H1 (cell line): ENCODE results near the gene RBMS1. TPM values are rescaled to one million over a fixed set of nuclear protein-coding genes. Genes with fewer than 3 reads are reported as not detected.

Experiments
- CTCF ChIA-PET: fragments of 300-600 bp; sonication (Branson Sonifier 250); formaldehyde crosslinking; loops from one replicate; lab custom pipeline; 2021; ENCODE audit not compliant: partially characterized antibody; lab: Charles Lee
- POLR2A ChIA-PET: fragments of 300-600 bp; sonication (Branson Sonifier 250); formaldehyde crosslinking; loops from one replicate; lab custom pipeline; 2021; ENCODE audit warnings: inconsistent platforms; ENCODE audit not compliant: partially characterized antibody; lab: Charles Lee
- DNase-seq, 2 experiments: peaks; one replicate each; pipeline versions ENCODE4 v3.0.0 to v3.0.0-alpha.2; 2010 to 2022; ENCODE audit warnings: low spot score in 2 of 2, low read depth in 1 of 2, mixed read lengths in 1 of 2
- FAIRE-seq: peaks from 2 replicates; lab custom pipeline; 2011; peaks lifted over from hg19 to GRCh38; lab: Jason Lieb, UNC
- H2AFZ ChIP-seq: 2 replicates; pipeline ENCODE4 v1.8.1; 2012; ENCODE audit warnings: low read length, inconsistent platforms
- H2AK5ac ChIP-seq: 2 replicates; pipeline ENCODE4 v1.6.1; 2013; ENCODE audit warnings: low read depth, low read length
- H2BK120ac ChIP-seq: replicated peaks from 2 replicates; pipeline ENCODE3; 2013; ENCODE audit warnings: low read depth, low read length, inconsistent platforms
- H2BK12ac ChIP-seq: 2 replicates; pipeline ENCODE4 v1.6.1; 2013; ENCODE audit warnings: low read depth, low read length
- H2BK15ac ChIP-seq: 2 replicates; pipeline ENCODE4 v1.6.1; 2013; ENCODE audit warnings: low read length
- H2BK20ac ChIP-seq: 2 replicates; pipeline ENCODE4 v1.6.1; 2013; ENCODE audit warnings: low read length
- H2BK5ac ChIP-seq: 2 replicates; pipeline ENCODE4 v1.6.1; 2013; ENCODE audit warnings: low read depth, low read length
- H3K14ac ChIP-seq: 2 replicates; pipeline ENCODE4 v1.6.1; 2013; ENCODE audit warnings: inconsistent platforms; ENCODE audit not compliant: insufficient read length
- H3K18ac ChIP-seq: 2 replicates; pipeline ENCODE4 v1.6.1; 2013; ENCODE audit warnings: low read length; ENCODE audit errors: extremely low read depth
- H3K23ac ChIP-seq: 2 replicates; pipeline ENCODE4 v1.6.1; 2013; ENCODE audit warnings: inconsistent platforms; ENCODE audit not compliant: insufficient read length
- H3K23me2 ChIP-seq: 2 replicates; pipeline ENCODE4 v1.6.1; 2013; ENCODE audit warnings: low read depth, low read length
- H3K27ac ChIP-seq: 2 replicates; pipeline ENCODE4 v1.6.1; 2011; ENCODE audit warnings: low read depth, low read length, inconsistent platforms
- H3K27me3 ChIP-seq, 4 experiments: replicated peaks in 1 of 4; 1 replicate in 1 of 4; 2 replicates in 3 of 4; pipeline versions ENCODE4 v1.6.1 to v1.8.1; 2011 to 2013; ENCODE audit warnings: low read length in 3 of 4, mild to moderate bottlenecking in 3 of 4, inconsistent platforms in 2 of 4, mixed read lengths in 2 of 4, moderate library complexity in 1 of 4; ENCODE audit not compliant: control insufficient read depth in 3 of 4, insufficient read depth in 3 of 4; ENCODE audit errors: extremely low read depth in 1 of 4
- H3K36me3 ChIP-seq, 4 experiments: 2 replicates each; pipeline versions ENCODE4 v1.6.1 to v1.8.1; 2011 to 2013; ENCODE audit warnings: mild to moderate bottlenecking in 4 of 4, low read length in 3 of 4, moderate library complexity in 2 of 4, control low read depth in 1 of 4, inconsistent platforms in 1 of 4; ENCODE audit not compliant: insufficient read depth in 4 of 4, control insufficient read depth in 2 of 4
- H3K4ac ChIP-seq: replicated peaks from 2 replicates; pipeline ENCODE3; 2013; ENCODE audit warnings: low read length, low read depth, mixed read lengths, inconsistent platforms; ENCODE audit not compliant: insufficient read length
- H3K4me1 ChIP-seq, 4 experiments: replicated peaks in 1 of 4; 1 replicate in 1 of 4; 2 replicates in 3 of 4; pipeline versions ENCODE4 v1.6.1 to v1.8.1; 2011 to 2013; ENCODE audit warnings: low read length in 3 of 4, inconsistent platforms in 2 of 4, mixed read lengths in 1 of 4; ENCODE audit not compliant: insufficient read depth in 4 of 4, control insufficient read depth in 3 of 4
- H3K4me2 ChIP-seq, 2 experiments: 2 replicates each; pipeline versions ENCODE4 v1.6.1 to v1.8.1; 2011 to 2013; ENCODE audit warnings: low read depth in 2 of 2, low read length in 2 of 2, control low read depth in 1 of 2, inconsistent platforms in 1 of 2, mild to moderate bottlenecking in 1 of 2; ENCODE audit not compliant: insufficient read depth in 1 of 2
- H3K4me3 ChIP-seq, 4 experiments: fragments of 200-600, 300-600 bp in 1 of 4; sonication (generic), shearing (Covaris generic), sonication (Bioruptor Twin) in 1 of 4; 2 replicates each; pipeline versions ENCODE4 v1.5.1 to v1.8.1; 2011 to 2016; ENCODE audit warnings: low read length in 4 of 4, low read depth in 3 of 4, control low read depth in 2 of 4, inconsistent platforms in 2 of 4, mild to moderate bottlenecking in 2 of 4, mixed read lengths in 1 of 4, moderate library complexity in 1 of 4; ENCODE audit not compliant: insufficient read depth in 2 of 4; ENCODE audit errors: extremely low read depth in 1 of 4
- H3K56ac ChIP-seq: replicated peaks from 2 replicates; pipeline ENCODE3; 2013; ENCODE audit warnings: low read depth, mild to moderate bottlenecking, mixed read lengths, low read length, inconsistent platforms; ENCODE audit not compliant: insufficient read length
- H3K79me1 ChIP-seq: 2 replicates; pipeline ENCODE4 v1.6.1; 2013; ENCODE audit warnings: low read depth, low read length, control low read depth
- H3K79me2 ChIP-seq, 2 experiments: 2 replicates each; pipeline versions ENCODE4 v1.6.1 to v1.8.1; 2012 to 2013; ENCODE audit warnings: low read length in 2 of 2, mild to moderate bottlenecking in 2 of 2, inconsistent platforms in 1 of 2; ENCODE audit not compliant: insufficient read depth in 2 of 2, control insufficient read depth in 1 of 2
- H3K9ac ChIP-seq, 4 experiments: replicated peaks in 1 of 4; 1 replicate in 1 of 4; 2 replicates in 3 of 4; pipeline versions ENCODE4 v1.6.1 to v1.8.1; 2011 to 2013; ENCODE audit warnings: low read depth in 3 of 4, low read length in 3 of 4, control low read depth in 2 of 4, mild to moderate bottlenecking in 2 of 4, moderate library complexity in 2 of 4, inconsistent platforms in 1 of 4; ENCODE audit errors: extremely low read depth in 1 of 4
- H3K9me3 ChIP-seq, 2 experiments: 2 replicates each; pipeline versions ENCODE4 v1.6.1 to v1.8.1; 2012 to 2013; ENCODE audit warnings: mild to moderate bottlenecking in 2 of 2, moderate library complexity in 2 of 2, control low read depth in 1 of 2, inconsistent platforms in 1 of 2, low read depth in 1 of 2, low read length in 1 of 2, mixed read lengths in 1 of 2; ENCODE audit not compliant: insufficient read depth in 2 of 2
- H4K20me1 ChIP-seq, 2 experiments: replicated peaks in 1 of 2; 2 replicates each; pipeline versions ENCODE3 to v1.8.1; 2011 to 2013; ENCODE audit warnings: inconsistent platforms in 2 of 2, low read length in 2 of 2, mild to moderate bottlenecking in 1 of 2; ENCODE audit not compliant: insufficient read depth in 2 of 2, control insufficient read depth in 1 of 2
- H4K5ac ChIP-seq: 2 replicates; pipeline ENCODE4 v1.6.1; 2013; ENCODE audit warnings: low read length, low read depth, mixed read lengths, inconsistent platforms; ENCODE audit not compliant: insufficient read length
- H4K8ac ChIP-seq: 2 replicates; pipeline ENCODE4 v1.8.0; 2013; ENCODE audit warnings: mild to moderate bottlenecking, moderate library complexity, low read length, inconsistent platforms; ENCODE audit not compliant: insufficient read depth; ENCODE audit errors: extremely low read depth
- H4K91ac ChIP-seq: replicated peaks from 2 replicates; pipeline ENCODE3; 2013; ENCODE audit warnings: low read length, mixed read lengths, inconsistent platforms; ENCODE audit not compliant: insufficient read length
- BACH1 ChIP-seq: IDR thresholded peaks from 2 replicates; pipeline ENCODE4 v1.6.1; 2012; ENCODE audit warnings: low read length, improper control_type of control experiment
- CBX5 ChIP-seq: fragments of 300-800, 300-1000 bp; sonication (generic); IDR thresholded peaks from 2 replicates; pipeline ENCODE4 v1.7.1; 2016; ENCODE audit warnings: antibody characterized with exemption, low read length, low read depth
- CBX8 ChIP-seq: fragments of 300-800, 300-1000 bp; sonication (generic); IDR thresholded peaks from 2 replicates; pipeline ENCODE4 v1.7.1; 2016; ENCODE audit warnings: low read depth, low read length, borderline replicate concordance
- CHD1 ChIP-seq: IDR thresholded peaks from 2 replicates; pipeline ENCODE4 v1.6.1; 2012; ENCODE audit warnings: low read depth, low read length, improper control_type of control experiment
- JUND ChIP-seq: IDR thresholded peaks from 2 replicates; pipeline ENCODE4 v1.6.1; 2011; ENCODE audit warnings: mild to moderate bottlenecking, improper control_type of control experiment, low read length
- NANOG ChIP-seq: IDR thresholded peaks from 2 replicates; pipeline ENCODE4 v1.6.1; 2011; ENCODE audit warnings: low read length, low read depth, mild to moderate bottlenecking, inconsistent platforms; ENCODE audit not compliant: insufficient read depth, poor library complexity, severe bottlenecking
- PHF8 ChIP-seq: fragments of 200-600 bp; sonication (generic); conservative IDR thresholded peaks from 2 replicates; pipeline ENCODE4 v1.7.1; 2012; ENCODE audit warnings: low read depth, mild to moderate bottlenecking, inconsistent platforms, low read length, moderate library complexity
- POLR2A ChIP-seq, 2 experiments: IDR thresholded peaks; 1 replicate in 1 of 2; 2 replicates in 1 of 2; pipeline ENCODE4 v1.6.1; 2011; ENCODE audit warnings: low read depth in 2 of 2, low read length in 2 of 2, mild to moderate bottlenecking in 2 of 2; ENCODE audit errors: control extremely low read depth in 1 of 2
- RNF2 ChIP-seq: fragments of 200-900, 300-1000 bp; sonication (generic); IDR thresholded peaks from 2 replicates; pipeline ENCODE4 v1.7.1; 2016; ENCODE audit warnings: borderline replicate concordance, low read depth, mild to moderate bottlenecking, antibody characterized with exemption, low read length; ENCODE audit not compliant: poor library complexity, severe bottlenecking; ENCODE audit errors: missing control alignments
- SIX5 ChIP-seq: IDR thresholded peaks from 2 replicates; pipeline ENCODE4 v1.6.1; 2011; ENCODE audit warnings: mild to moderate bottlenecking, low read depth, low read length
- SP4 ChIP-seq: IDR thresholded peaks from 2 replicates; pipeline ENCODE4 v1.6.1; 2012; ENCODE audit warnings: low read length, inconsistent platforms
- TAF1 ChIP-seq: IDR thresholded peaks from 2 replicates; pipeline ENCODE4 v1.6.1; 2011; ENCODE audit warnings: mild to moderate bottlenecking, low read depth, low read length
- WGBS, 2 experiments: shearing (Covaris generic) in 1 of 2; methylation state at CpG; one replicate each; pipeline versions ENCODE4 v1.1.6 to v1.1.7; 2013 to 2015; ENCODE audit warnings: low lambda C conversion rate in 2 of 2, mixed read lengths in 2 of 2, inconsistent platforms in 1 of 2, low coverage in 1 of 2, missing lambda C conversion rate in 1 of 2; ENCODE audit not compliant: insufficient replicate concordance in 2 of 2, insufficient coverage in 1 of 2, insufficient read length in 1 of 2; ENCODE audit errors: extremely low coverage in 1 of 2, missing lambda C conversion rate in 1 of 2; 5-methylcytosine and 5-hydroxymethylcytosine counted together
- polyA plus RNA-seq, 7 experiments: library from polyadenylated mRNA; depleted of rRNA in 3 of 7; stranded (reverse) in 5 of 7; unstranded in 2 of 7; fragments of >200 nt in 5 of 7; fragments of 200-250 nt in 2 of 7; gene quantifications; 1 replicate in 5 of 7; 2 replicates in 1 of 7; 4 replicates in 1 of 7; pipeline versions ENCODE4 v1.2.1 to v1.2.3, GENCODE V29; 2011 to 2013; ENCODE audit warnings: missing spikeins in 2 of 7, mixed read lengths in 2 of 7
- total RNA-seq: library from RNA; stranded (reverse); fragmentation: NEBNext Ultra II Directional; extraction: Animal tissue kit (Norgen Biotek cat#: 25700); gene quantifications from 2 replicates; pipeline ENCODE4 v1.2.1, GENCODE V29; 2021
- TF ChIP-seq, protein P1 (sequence below): IDR thresholded peaks from 2 replicates; pipeline ENCODE4 v1.6.1; 2012; ENCODE audit warnings: low read length, inconsistent platforms

Gene RBMS1
- total and polyA plus RNA-seq, 2 of the 8 experiments (the other 6 are each of a cell fraction or from before 2014, with no cell fraction given), result 53.7 to 60.0 TPM

DNA sequence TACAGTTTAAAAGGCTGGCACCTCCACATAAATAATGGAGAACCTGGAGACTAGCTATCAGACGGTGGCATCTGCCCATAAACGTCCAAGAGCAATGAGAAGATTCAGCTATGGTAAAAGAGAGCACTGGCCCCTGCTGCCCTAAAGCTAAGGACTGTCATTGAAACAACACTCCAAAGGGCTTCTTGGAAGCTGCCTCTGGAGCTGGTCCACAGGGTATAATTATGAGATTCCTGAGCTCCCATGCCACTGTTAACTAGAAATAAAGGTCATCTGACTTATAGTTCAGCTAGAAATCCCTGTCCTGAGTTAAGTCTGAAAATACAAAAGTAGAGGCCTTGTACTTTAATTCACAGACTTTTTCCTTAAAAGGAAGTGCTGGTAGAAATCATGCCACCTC, 39.9 kb upstream of the RBMS1 start:
- no peaks in the 10 kb centered on the region; a peak in 1 of 4 replicates for H3K9me3 ChIP-seq
- H2AK5ac ChIP-seq, result no peak overlapping the region
- no peak overlapping the region for H4K5ac ChIP-seq
- no peaks in the 10 kb centered on the region for H3K79me2 ChIP-seq
- no peak overlapping the region for H4K8ac ChIP-seq
- no peaks in the 10 kb centered on the region for H3K36me3 ChIP-seq
- DNase-seq, result no peak
- H3K4ac ChIP-seq, result no peak overlapping the region
- no peak overlapping the region for H2BK15ac ChIP-seq
- WGBS, 2 experiments, result 86% methylated on average over 2 of the region's 2 CpGs; no CpG with 5 or more reads in 1 of the 2 experiments
- no peak overlapping the region for H2BK20ac ChIP-seq
- no peak overlapping the region for H3K23ac ChIP-seq
- H2BK5ac ChIP-seq, result no peak overlapping the region
- H3K27ac ChIP-seq, result no peak overlapping the region
- H3K14ac ChIP-seq, result no peak overlapping the region
- H3K4me3 ChIP-seq, result no peak overlapping the region
- H3K27me3 ChIP-seq, result no peaks in the 10 kb centered on the region
- TF ChIP-seq TAF1 (no peak), POLR2A (IDR thresholded peaks at IDR 0.05; ENCODE audit: control extremely low read depth in 1 of 2, low read depth in 2 of 2, low read length in 2 of 2) (no peak), CBX8 (no peak), SIX5 (no peak), CHD1 (no peak), NANOG (no peak), JUND (no peak), CBX5 (no peak), SP4 (no peak), RNF2 (no peak), BACH1 (no peak), PHF8 (no peak)
- TF ChIP-seq, protein P1, sequence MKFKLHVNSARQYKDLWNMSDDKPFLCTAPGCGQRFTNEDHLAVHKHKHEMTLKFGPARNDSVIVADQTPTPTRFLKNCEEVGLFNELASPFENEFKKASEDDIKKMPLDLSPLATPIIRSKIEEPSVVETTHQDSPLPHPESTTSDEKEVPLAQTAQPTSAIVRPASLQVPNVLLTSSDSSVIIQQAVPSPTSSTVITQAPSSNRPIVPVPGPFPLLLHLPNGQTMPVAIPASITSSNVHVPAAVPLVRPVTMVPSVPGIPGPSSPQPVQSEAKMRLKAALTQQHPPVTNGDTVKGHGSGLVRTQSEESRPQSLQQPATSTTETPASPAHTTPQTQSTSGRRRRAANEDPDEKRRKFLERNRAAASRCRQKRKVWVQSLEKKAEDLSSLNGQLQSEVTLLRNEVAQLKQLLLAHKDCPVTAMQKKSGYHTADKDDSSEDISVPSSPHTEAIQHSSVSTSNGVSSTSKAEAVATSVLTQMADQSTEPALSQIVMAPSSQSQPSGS, result no peak
- TF ChIP-seq, all 59 proteins: peak for 0
- POLR2A ChIA-PET, result interaction anchor here (0.5 to 0.6 kb wide), 2 partner anchors 228 to 445 kb away, joined by 3 read pairs; no protein-coding TSS in a partner anchor
- no peak overlapping the region for H4K91ac ChIP-seq
- H2AFZ ChIP-seq, result no peak overlapping the region
- no peak overlapping the region for H2BK120ac ChIP-seq
- CTCF ChIA-PET, result interaction anchor here (0.6 to 1.5 kb wide), 3 partner anchors 143 to 717 kb away, joined by 3 to 4 read pairs (median 4); no protein-coding TSS in a partner anchor
- H3K4me1 ChIP-seq, result no peaks in the 10 kb centered on the region; a peak in 1 of 7 replicates
- H3K56ac ChIP-seq, result no peak overlapping the region
- no peak overlapping the region for H2BK12ac ChIP-seq
- no peak overlapping the region for H3K18ac ChIP-seq
- H3K79me1 ChIP-seq, result no peaks in the 10 kb centered on the region
- no peak overlapping the region for H3K9ac ChIP-seq
- no peak for FAIRE-seq
- no peak overlapping the region for H3K4me2 ChIP-seq
- no peaks in the 10 kb centered on the region for H3K23me2 ChIP-seq
- H4K20me1 ChIP-seq, result no peaks in the 10 kb centered on the region
